ENCODE measurements around the gene LMAN2.
A peak's percentile ranks its signal among the peaks of the same experiment; 100 is the strongest.
"Not testable (repeated sequence)": the region's sequence is repeated elsewhere in the genome, so short reads cannot be mapped to it uniquely, and the experiment has no call there.

LMAN2 gene

GRCh38 chr5:177317959-177318377, 33.5 kb downstream of the LMAN2 start:
- DNase-seq = peak; percentile 68

- no peak for DNase-seq
These were observed 35.5 kb downstream of the LMAN2 start for GRCh38 chr5:177316005-177316404.

GRCh38 chr5:177315411-177315810, 36.1 kb downstream of the LMAN2 start:
- DNase-seq = no peak

GRCh38 chr5:177314376-177315342, 36.8 kb downstream of the LMAN2 start:
- DNase-seq = no peak

GRCh38 chr5:177313561-177314259, 37.8 kb downstream of the LMAN2 start:
- no peak for DNase-seq

- DNase-seq = no peak
These were observed 38.8 kb downstream of the LMAN2 start for GRCh38 chr5:177312649-177313181.

GRCh38 chr5:177311723-177312648, 39.5 kb downstream of the LMAN2 start, which contains the start of gene MXD3:
Gene MXD3, minus strand, starts transcription at chr5:177311898. Its CDS starts 68 bp downstream, at chr5:177311830.
- peak; percentile 96 for DNase-seq

- DNase-seq = no peak
These were observed 40.1 kb downstream of the LMAN2 start for GRCh38 chr5:177311392-177311722.

- peak; percentile 24 for DNase-seq
These were observed 40.6 kb downstream of the LMAN2 start for GRCh38 chr5:177310757-177311391.

GRCh38 chr5:177310332-177310731, 41.1 kb downstream of the LMAN2 start:
- no peak for DNase-seq

- DNase-seq = peak; percentile 52
These were observed 41.9 kb downstream of the LMAN2 start for GRCh38 chr5:177309351-177310191.

GRCh38 chr5:177308740-177309139, 42.7 kb downstream of the LMAN2 start:
- no peak for DNase-seq

- no peak for DNase-seq
These were observed 43.7 kb downstream of the LMAN2 start for GRCh38 chr5:177307544-177308363.

GRCh38 chr5:177306674-177307543, 44.6 kb downstream of the LMAN2 start:
- no peak for DNase-seq

GRCh38 chr5:177306103-177306640, 45.3 kb downstream of the LMAN2 start:
- not testable (repeated sequence) for DNase-seq

- no peak for DNase-seq
These were observed 46.9 kb downstream of the LMAN2 start for GRCh38 chr5:177304392-177305119.

GRCh38 chr5:177303925-177304391, 47.5 kb downstream of the LMAN2 start:
- DNase-seq = no peak
